Measurements from ENCODE around the gene SLC45A2.
"Not testable (repeated sequence)": the region's sequence is repeated elsewhere in the genome, so short reads cannot be mapped to it uniquely, and the experiment has no call there.

Gene SLC45A2

GRCh38 chr5:33921002-33921401 is 63.5 kb downstream of the SLC45A2 start:
- no peak for DNase-seq (ENCODE audit: low spot score)

- DNase-seq (ENCODE audit: low spot score): not testable (repeated sequence)
Observed at GRCh38 chr5:33914844-33915243, 69.6 kb downstream of the SLC45A2 start.

- not testable (repeated sequence) for DNase-seq (ENCODE audit: low spot score)
Observed at GRCh38 chr5:33906248-33906647, 78.2 kb downstream of the SLC45A2 start.

- no peak for DNase-seq (ENCODE audit: low spot score)
Observed at GRCh38 chr5:33905381-33905780, 79.1 kb downstream of the SLC45A2 start.

- no peak for DNase-seq (ENCODE audit: low spot score)
Observed at GRCh38 chr5:33903118-33903517, 81.4 kb downstream of the SLC45A2 start.

GRCh38 chr5:33901156-33901555 is 83.3 kb downstream of the SLC45A2 start:
- no peak for DNase-seq (ENCODE audit: low spot score)

Measured in COLO829 (cell line).